D721Med (cell line): ENCODE measurements around the gene HECW1.

Experiments
- DNase-seq: peaks from one replicate; pipeline ENCODE4 v3.0.0; 2011; ENCODE audit warnings: low spot score; ENCODE audit not compliant: insufficient read length
- FAIRE-seq: peaks from 2 replicates; lab custom pipeline; 2011; peaks lifted over from hg19 to GRCh38; lab: Jason Lieb, UNC
- TF ChIP-seq, protein P1 (sequence below): IDR thresholded peaks from 2 replicates; pipeline ENCODE4 v1.5.1; 2012; ENCODE audit warnings: mild to moderate bottlenecking, control low read depth; ENCODE audit not compliant: insufficient read depth; ENCODE audit errors: missing control alignments

The HECW1 gene

DNA sequence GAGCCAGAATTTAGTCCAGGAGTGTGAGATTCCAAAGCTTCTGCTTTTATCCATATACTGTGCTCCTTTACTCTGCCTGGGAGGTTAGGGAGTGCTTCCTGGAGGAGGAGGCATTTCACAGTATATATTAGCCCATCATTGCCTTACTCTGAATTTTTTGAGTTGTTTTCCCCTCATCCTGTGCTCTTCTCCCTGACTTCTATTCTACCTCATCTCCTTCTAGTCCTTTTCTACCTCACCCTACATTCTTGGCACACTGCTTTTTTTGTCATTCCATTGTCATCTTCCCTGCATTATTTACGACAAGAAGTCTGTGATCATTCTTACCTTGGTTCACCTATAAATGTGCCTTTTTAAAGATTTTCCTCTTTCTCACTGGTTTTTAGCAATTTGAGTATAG lies 491.8 kb downstream of the HECW1 start:
- TF ChIP-seq, protein P1, sequence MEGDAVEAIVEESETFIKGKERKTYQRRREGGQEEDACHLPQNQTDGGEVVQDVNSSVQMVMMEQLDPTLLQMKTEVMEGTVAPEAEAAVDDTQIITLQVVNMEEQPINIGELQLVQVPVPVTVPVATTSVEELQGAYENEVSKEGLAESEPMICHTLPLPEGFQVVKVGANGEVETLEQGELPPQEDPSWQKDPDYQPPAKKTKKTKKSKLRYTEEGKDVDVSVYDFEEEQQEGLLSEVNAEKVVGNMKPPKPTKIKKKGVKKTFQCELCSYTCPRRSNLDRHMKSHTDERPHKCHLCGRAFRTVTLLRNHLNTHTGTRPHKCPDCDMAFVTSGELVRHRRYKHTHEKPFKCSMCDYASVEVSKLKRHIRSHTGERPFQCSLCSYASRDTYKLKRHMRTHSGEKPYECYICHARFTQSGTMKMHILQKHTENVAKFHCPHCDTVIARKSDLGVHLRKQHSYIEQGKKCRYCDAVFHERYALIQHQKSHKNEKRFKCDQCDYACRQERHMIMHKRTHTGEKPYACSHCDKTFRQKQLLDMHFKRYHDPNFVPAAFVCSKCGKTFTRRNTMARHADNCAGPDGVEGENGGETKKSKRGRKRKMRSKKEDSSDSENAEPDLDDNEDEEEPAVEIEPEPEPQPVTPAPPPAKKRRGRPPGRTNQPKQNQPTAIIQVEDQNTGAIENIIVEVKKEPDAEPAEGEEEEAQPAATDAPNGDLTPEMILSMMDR: no peak
- FAIRE-seq: no peak

DNA sequence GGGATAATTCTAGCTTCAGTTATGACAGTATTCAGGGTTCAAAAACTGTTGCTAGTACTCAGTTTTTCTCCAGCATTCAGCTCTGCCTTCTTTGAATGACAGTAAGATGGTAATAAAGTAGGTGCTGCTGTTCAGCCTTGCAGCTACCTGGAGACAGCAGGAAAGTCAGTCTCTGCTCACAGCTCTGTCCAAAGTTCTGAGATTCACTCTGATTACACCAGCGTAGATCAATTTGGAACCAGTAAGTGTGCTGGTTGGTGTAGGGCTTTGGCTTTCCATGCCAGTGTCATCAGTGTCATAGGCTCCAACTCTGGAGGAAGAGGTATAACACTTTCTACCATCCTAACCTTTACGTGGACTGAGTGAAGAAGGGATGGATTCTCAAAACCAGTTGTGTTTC lies 496.6 kb downstream of the HECW1 start:
- DNase-seq (no peak), FAIRE-seq (no peak)
- TF ChIP-seq, protein P1: no peak

More for the DNA sequence above, 491.8 kb downstream of the HECW1 start:
- no peak for DNase-seq

DNA sequence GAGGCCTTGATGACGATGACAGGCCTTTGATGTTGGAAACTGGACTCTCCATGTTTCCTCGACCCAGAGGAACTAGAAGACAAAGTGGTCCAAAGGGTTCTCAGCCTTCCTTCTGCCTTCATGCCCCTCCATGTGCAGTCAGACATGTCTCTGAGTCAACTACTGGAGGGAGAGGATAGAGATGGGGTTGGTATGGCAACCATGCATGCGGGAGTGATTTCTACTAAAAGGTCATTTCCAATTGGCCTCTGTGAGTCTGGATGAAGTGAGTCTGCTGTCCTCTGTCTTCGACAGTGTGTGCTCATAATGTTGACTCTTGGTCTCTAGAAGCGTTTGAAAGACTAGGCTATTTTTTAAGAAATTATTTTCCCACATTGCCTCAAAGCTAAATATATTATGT lies 499.7 kb downstream of the HECW1 start:
- TF ChIP-seq, protein P1: no peak
- FAIRE-seq: no peak
- DNase-seq: no peak

DNA sequence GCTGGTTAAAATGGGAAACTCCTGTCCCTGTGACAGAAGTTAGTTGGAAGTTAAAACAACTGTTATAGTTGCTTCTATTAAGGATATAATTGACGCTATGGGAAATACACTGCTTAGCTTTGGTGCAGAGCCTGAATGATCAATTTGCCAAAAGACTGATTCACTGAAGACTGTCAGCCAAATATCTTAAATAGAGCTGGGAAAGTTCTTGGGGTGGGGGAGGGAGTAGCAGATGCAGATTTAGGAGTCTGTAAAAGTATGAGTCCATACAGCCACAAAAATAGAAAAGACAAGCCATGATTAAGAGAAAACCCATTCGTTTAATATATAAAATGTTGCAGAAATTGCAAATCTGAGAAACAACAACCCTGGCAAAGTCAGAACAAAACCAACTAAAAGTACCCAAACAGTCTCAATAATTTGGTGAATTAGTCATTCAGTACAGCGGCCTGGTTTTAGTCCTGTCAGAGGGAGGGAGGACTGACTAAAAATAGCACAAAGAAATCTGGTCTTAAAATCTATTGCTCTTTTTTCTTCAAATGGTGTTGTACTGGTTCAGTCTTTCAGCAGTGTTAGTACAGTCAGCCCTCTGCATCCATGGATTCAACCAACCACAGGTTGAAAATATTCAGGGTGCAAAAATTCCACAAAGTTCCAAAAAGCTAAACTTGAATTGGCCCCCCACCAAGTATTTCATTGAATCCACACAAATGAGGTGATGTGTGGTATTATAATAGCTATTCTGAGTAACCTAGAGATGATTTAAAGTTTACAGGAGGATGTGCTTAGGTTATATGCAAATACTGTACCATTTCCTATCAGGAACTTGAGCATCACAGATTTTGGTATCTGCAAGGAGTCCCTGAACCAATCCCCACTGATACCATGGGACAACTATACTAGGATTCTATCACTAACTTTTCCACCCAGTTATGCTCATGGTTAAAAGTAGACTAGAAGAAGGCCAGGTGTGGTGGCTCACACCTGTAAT lies 500.4 kb downstream of the HECW1 start:
- TF ChIP-seq, protein P1: no peak
- FAIRE-seq: no peak
- no peak for DNase-seq
